Adrenal gland (tissue), 12 donors: Measurements from ENCODE around the gene NR2C2AP. TPM values are rescaled to one million over a fixed set of nuclear protein-coding genes. Genes with fewer than 3 reads are reported as not detected.

ENCODE experiments used
- DNase-seq, 7 donors: peaks; one replicate each; pipeline ENCODE4 v3.0.0-alpha.2; 2019 to 2020
- H3K27ac ChIP-seq, 5 donors: fragments of 200-600 bp; sonication (generic) in 4 of 5; 1 replicate in 3 of 5; 2 replicates in 2 of 5; pipeline versions ENCODE4 v1.5.1 to v1.8.0; 2016 to 2020; ENCODE audit warnings: mild to moderate bottlenecking in 1 of 5
- H3K27me3 ChIP-seq: fragments of 200-600 bp; 2 replicates; pipeline ENCODE4 v1.8.0; 2021
- H3K36me3 ChIP-seq, 2 donors: fragments of 200-600 bp; replicated peaks in 1 of 2; 1 replicate in 1 of 2; 2 replicates in 1 of 2; pipeline versions ENCODE4 v1.5.1 to v1.8.0; 2018 to 2022
- H3K4me1 ChIP-seq, 2 donors: fragments of 200-600 bp; replicated peaks in 1 of 2; 1 replicate in 1 of 2; 2 replicates in 1 of 2; pipeline versions ENCODE4 v1.5.1 to v1.8.0; 2018 to 2021
- H3K4me3 ChIP-seq, 4 donors: fragments of 200-600 bp; sonication (generic) in 3 of 4; one replicate each; pipeline ENCODE4 v1.5.1; 2016 to 2018
- H3K9me3 ChIP-seq, 3 donors: fragments of 200-600 bp; sonication (generic) in 1 of 3; replicated peaks in 1 of 3; 1 replicate in 2 of 3; 2 replicates in 1 of 3; pipeline versions ENCODE4 v1.5.1 to v1.8.0; 2016 to 2021
- POLR2A ChIP-seq, 2 donors: fragments of 450-650 bp; IDR thresholded peaks; one replicate each; pipeline ENCODE4 v1.6.1; 2017; ENCODE audit warnings: antibody characterized with exemption in 2 of 2, mild to moderate bottlenecking in 2 of 2, moderate library complexity in 1 of 2
- WGBS, 4 donors: extraction: QIAGEN DNeasy Blood & Tissue Kit in 2 of 4; methylation state at CpG; one replicate each; pipeline versions ENCODE4 v1.1.5 to v1.1.7; 2013 to 2017; 5-methylcytosine and 5-hydroxymethylcytosine counted together
- intact Hi-C, 2 donors: fragments of 100-400 bp; cut with DNase I; formaldehyde crosslinking; loops; one replicate each; pipeline versions ENCODE4 v1.14.1 to v1.15.0; 2022 to 2023
- polyA plus RNA-seq, 3 donors: library from polyadenylated mRNA; stranded (reverse); fragments of 200-250 nt in 2 of 3; fragments of 350-450 nt in 1 of 3; fragmentation: Illumina TruSeq in 1 of 3; extraction: RNeasy Lipid Tissue Mini Kit (QIAGEN cat#74804) in 1 of 3; gene quantifications; one replicate each; pipeline ENCODE4 v1.2.3, GENCODE V29; 2013 to 2014
- total RNA-seq, 9 donors: library from RNA; depleted of rRNA in 4 of 9; stranded (reverse); fragments of >200 nt in 4 of 9; fragments of 120-200 nt in 1 of 9; fragmentation: NEBNext Ultra II Directional in 1 of 9; extraction: Animal tissue kit (Norgen Biotek cat#: 25700) in 1 of 9; gene quantifications; one replicate each; pipeline versions ENCODE4 v1.1.0 to v1.2.4, GENCODE V29; 2013 to 2023
- TF ChIP-seq, protein P1 (sequence below), 6 experiments: fragments of 450-650 bp in 4 of 6; fragments of 200-600 bp in 2 of 6; sonication (generic) in 1 of 6; IDR thresholded peaks; 1 replicate in 5 of 6; 2 replicates in 1 of 6; pipeline versions ENCODE4 v1.5.1 to v1.8.0; 2016 to 2021; ENCODE audit warnings: antibody characterized with exemption in 6 of 6, mild to moderate bottlenecking in 2 of 6, moderate library complexity in 1 of 6
- donor health status: healthy with polysubstance abuse.
- donor health status: Bipolar disorder and iron deficiency.
- donor health status: DM: yes; HTN: yes; CAD: no.
- donor health status: DM: no; HTN: no; CAD: no.
- donor health status: DM: no; HTN: no; CAD: no.
- donor health status: DM: yes; HTN: yes; CAD: no.

NR2C2AP gene
- total and polyA plus RNA-seq, 12 donors: 4.0 to 21.6 (median 12.3) TPM

DNA sequence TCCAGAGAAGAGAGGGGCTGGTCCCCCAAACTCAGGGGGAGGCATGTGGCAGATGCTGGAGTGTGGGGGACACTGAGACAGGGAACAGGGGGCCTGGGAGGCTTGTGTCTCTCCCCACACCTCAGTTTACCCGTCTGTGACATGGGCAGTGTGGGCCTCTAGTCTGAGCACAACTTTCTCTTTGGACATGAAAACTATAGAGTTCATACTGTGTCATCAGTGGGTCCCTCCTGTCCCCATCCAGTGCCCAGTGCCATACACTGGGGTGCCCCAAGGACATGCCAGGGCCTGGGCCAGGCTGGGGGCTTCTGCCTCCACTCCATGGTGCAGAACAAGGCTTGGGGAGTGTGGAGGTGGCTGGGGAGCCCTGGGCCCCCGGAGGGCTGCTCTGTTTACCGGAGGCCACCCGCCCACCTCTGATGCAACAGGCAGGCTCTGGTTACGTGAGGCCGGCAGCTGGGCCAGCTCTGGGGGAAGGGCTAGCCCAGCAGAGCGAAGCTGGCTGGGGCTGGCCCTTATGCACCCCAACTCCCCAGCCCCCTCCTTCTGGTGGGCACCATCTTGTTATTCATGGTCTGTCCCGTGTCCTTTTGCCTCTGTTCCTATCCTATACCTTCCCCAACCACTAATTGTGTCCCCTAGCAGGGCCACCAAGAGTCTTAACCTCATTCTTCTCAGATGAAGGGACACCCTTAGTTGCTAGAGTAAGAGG lies 31.2 kb downstream of the NR2C2AP start:
- H3K4me1 ChIP-seq: peaks cover 3 to 10% of the 10 kb centered on the region in 2 donors
- H3K9me3 ChIP-seq: no peaks in the 10 kb centered on the region
- TF ChIP-seq, protein P1, sequence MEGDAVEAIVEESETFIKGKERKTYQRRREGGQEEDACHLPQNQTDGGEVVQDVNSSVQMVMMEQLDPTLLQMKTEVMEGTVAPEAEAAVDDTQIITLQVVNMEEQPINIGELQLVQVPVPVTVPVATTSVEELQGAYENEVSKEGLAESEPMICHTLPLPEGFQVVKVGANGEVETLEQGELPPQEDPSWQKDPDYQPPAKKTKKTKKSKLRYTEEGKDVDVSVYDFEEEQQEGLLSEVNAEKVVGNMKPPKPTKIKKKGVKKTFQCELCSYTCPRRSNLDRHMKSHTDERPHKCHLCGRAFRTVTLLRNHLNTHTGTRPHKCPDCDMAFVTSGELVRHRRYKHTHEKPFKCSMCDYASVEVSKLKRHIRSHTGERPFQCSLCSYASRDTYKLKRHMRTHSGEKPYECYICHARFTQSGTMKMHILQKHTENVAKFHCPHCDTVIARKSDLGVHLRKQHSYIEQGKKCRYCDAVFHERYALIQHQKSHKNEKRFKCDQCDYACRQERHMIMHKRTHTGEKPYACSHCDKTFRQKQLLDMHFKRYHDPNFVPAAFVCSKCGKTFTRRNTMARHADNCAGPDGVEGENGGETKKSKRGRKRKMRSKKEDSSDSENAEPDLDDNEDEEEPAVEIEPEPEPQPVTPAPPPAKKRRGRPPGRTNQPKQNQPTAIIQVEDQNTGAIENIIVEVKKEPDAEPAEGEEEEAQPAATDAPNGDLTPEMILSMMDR (IDR thresholded peaks at IDR 0.05): no peak
- TF ChIP-seq POLR2A (IDR thresholded peaks at IDR 0.05): no peak
- H3K27me3 ChIP-seq: no peaks in the 10 kb centered on the region
- WGBS, 4 donors: 55 to 90% (median 70%) methylated on average over 5 to 8 of the region's 8 CpGs
- no peaks in the 10 kb centered on the region for H3K36me3 ChIP-seq
- intact Hi-C loops: no loop called here
- H3K4me3 ChIP-seq: no peak overlapping the region
- no peak for DNase-seq
- H3K27ac ChIP-seq: no peak overlapping the region

DNA sequence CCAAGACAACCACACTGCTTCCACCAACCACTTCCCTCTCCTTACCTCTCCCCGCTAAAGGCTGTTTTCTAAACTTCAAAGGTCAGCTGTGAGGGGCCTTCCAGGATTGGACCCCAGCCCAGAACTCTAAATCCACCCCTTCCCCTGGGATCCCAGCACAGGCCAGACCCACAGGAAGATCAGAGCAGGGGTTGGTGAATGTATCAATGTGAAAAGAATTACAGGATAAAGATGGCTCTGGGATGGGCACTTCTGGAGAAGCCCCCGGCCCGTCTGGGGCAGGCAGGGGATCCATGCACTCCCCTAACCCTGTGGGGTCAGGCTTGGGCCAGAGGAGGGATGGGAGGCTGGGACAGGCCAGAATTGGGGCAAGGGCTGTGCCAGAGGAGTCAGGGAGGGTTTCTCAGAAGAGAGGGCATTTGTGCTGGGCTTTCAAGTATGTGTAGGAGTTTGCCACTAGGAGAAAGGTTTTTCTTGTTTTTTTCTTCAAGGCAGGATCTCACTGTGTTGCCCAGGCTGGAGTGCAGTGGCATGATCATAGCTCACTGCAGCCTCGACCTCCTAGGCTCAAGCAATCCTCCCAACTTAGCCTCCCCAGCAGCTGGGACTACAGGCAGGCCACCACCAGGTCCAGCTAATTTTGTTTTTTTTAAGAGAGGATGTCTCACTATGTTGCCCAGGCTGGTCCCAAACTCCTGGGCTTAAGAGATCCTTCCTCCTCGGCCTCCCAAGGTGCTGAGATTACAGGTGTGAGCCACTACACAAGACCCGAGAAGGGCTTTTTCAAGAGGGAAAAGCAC lies 32.1 kb downstream of the NR2C2AP start:
- intact Hi-C loops: no loop called here
- H3K27ac ChIP-seq: no peak overlapping the region
- TF ChIP-seq POLR2A (IDR thresholded peaks at IDR 0.05): no peak
- TF ChIP-seq, protein P1 (IDR thresholded peaks at IDR 0.05): no peak
- no peak for DNase-seq
- no peak overlapping the region for H3K4me3 ChIP-seq
- 80 to 91% (median 84%) methylated on average over 6 of the region's 6 CpGs for WGBS, 4 donors
- peaks cover 3 to 10% of the 10 kb centered on the region in 2 donors for H3K4me1 ChIP-seq
- H3K36me3 ChIP-seq: no peaks in the 10 kb centered on the region
- H3K9me3 ChIP-seq: no peaks in the 10 kb centered on the region
- H3K27me3 ChIP-seq: no peaks in the 10 kb centered on the region

DNA sequence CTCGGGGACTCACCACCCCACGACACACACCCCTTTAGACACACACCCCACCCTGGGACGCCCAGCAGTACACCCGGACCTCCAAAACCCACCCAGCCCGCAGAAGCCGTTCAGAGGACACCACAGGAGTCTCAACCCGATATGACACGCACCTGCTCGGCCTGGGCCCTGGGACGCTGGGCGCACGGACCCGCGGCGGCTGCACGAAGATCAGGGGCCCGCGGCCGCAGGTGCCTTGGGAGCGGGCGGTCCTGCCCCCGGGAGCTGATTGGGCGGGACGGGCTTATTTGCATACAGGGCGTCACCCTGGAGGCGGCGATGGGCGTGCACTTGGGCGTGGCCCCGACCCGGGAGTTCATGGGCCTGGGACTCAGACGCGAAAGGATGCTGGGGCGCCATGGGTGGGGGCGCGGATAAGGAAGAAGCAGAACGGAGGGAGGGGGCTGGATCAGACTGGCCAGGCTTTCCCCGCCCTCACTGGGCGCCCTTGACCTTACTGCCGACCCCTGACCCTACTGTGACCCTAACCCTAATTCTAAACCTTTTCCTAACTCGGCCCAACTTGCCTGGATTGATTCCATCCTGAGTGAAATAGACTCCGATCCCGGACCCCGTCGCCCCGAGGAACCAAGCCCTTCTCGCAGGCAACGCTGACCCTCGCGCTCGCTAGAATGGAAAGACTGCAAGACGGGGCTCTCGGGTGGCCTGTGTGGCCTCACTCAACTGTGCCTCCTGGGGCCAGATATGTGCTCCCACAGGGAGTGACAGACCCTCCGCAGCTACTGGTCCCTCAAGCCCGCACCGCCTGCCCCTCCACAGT lies 33.0 kb downstream of the NR2C2AP start, which contains the start of gene MEF2B:
Gene MEF2B (minus strand): TSS at position 211 of the 820 bp plus-strand sequence. CDS start 19,528 bp downstream, outside the sequence.
- Histone ChIP-seq H3K27me3 (no peaks in the 10 kb centered on the region), H3K4me1 (peaks cover 3 to 10% of the 10 kb centered on the region in 2 donors), H3K4me3 (no peak within 1 kb of the TSS), H3K27ac (no peak within 1 kb of the TSS), H3K36me3 (no peaks in the 10 kb centered on the region), H3K9me3 (no peaks in the 10 kb centered on the region)
- DNase-seq: peak; percentile 74 to 89 (median 81)
- intact Hi-C loops: no loop called here
- WGBS, 4 donors: 15 to 40% (median 29%) methylated on average over 20 to 56 of the region's 56 CpGs
- TF ChIP-seq, protein P1 (IDR thresholded peaks at IDR 0.05): no peak
- TF ChIP-seq POLR2A (IDR thresholded peaks at IDR 0.05): no peak
